Activated CD4-positive, alpha-beta T cell treated with anti-CD3 and anti-CD28 coated beads, Interleukin-10, Interleukin-2, amounts not matched to agents 100 ng/mL and 50 ng/mL, durations not matched to agents 16 hours and 8 hours (primary cell): ENCODE measurements around the gene SMIM7.
A peak's percentile ranks its signal among the peaks of the same experiment; 100 is the strongest.
"Not testable (repeated sequence)": the region's sequence is repeated elsewhere in the genome, so short reads cannot be mapped to it uniquely, and the experiment has no call there.

Experiments
- DNase-seq: peaks from one replicate; pipeline ENCODE4 v3.0.0-alpha.2; 2020

The SMIM7 gene

DNA sequence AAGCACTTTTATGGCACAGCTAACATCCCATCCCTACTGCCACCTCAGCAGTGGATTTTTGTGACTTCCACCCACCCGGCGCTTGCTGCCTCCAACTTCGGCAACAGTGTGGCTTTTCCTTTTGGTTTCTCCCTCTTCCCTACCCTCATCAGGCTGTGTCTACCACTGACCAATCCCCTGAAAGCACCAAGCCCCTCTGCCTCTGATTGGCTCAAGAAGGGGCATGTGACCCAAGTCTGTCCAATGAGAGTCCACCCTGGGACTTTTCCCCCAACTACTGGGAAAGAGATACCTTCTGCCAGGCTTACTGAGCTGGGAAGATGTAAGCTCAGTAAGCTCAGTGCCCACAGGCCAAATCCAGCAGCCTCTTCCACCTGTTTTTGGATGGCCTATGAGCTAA lies 5.8 kb downstream of the SMIM7 start:
- DNase-seq = peak; percentile 8

DNA sequence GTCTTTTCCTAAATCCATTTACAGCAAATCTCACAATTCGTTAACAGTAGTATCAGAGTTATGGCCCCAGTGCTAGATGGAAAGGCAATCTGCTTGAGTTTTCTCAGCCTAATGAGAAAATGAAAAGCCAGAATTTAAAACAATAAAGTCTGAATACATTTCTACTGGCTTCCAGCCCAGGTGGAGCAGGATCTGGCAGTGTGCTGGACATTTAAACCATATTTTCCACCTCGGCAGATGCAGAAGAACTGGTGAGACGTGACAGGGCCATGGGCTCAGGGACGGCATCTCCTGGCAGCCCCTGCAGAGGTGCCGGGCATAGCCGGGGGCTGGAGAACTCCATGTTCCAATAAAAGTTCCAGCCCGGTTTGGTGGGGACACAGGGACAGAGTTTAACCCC lies 7.1 kb downstream of the SMIM7 start:
- DNase-seq = no peak

DNA sequence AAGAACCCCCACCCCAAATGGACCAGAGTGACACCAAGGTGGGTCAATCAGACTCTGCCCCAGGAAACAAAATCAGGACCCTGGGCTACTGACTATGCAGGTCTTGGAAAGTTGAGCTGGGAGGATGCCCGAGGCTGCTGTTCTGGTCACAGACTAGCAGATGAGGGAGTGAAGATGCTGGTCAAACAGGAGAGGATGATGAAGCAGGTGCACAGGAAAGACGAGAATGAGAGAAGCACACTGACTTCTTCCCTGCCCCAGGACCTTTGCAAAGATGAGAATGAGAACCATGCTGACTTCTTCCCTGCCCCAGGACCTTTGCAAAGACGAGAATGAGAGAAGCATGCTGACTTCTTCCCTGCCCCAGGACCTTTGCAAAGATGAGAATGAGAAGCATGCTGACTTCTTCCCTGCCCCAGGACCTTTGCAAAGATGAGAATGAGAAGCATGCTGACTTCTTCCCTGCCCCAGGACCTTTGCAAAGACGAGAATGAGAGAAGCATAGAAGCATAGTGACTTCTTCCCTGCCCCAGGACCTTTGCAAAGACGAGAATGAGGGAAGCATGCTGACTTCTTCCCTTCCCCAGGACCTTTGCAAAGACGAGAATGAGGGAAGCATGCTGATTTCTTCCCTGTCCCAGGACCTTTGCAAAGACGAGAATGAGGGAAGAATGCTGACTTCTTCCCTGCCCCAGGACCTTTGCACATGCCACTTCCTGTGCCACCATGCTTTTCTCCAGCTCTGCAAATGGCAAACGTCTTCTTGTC lies 8.3 kb downstream of the SMIM7 start:
- not testable (repeated sequence) for DNase-seq

DNA sequence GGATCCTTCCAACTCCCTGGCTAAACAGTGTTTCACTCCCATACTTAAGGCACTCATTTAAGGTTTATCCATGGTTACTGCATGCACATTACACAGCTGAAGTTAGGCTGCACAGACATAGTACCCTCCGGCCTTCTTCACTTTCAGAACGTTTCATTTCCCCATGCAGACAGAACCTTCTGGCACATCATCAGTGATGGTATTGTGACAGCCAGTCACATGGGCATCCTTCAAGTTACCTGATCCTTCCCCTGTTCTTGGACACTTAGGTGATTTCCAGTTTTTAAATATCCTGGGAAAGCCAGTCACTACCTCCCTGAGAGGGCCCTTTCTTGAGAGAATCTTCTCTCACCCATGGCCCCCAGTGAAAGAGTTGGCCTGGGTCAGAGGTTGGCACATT lies 9.1 kb downstream of the SMIM7 start:
- no peak for DNase-seq

DNA sequence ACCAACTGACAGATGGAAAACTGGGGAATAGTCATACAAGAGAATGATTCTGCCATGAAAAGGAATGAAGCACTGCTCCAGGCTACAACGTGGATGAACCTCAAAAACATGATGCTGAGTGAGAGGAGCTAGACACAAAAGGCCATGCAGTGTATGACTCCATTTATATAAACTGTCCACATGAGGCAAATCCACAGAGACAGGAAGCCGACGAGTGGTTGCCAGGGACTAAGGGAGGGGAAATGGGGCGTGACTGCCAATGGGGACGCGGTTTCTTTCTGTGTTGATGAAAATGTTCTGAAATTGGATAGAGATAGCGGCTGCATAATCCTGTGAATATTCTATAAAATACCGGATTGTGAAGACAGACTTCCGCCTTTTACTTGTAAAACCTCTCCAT lies 10.2 kb downstream of the SMIM7 start:
- DNase-seq = no peak

DNA sequence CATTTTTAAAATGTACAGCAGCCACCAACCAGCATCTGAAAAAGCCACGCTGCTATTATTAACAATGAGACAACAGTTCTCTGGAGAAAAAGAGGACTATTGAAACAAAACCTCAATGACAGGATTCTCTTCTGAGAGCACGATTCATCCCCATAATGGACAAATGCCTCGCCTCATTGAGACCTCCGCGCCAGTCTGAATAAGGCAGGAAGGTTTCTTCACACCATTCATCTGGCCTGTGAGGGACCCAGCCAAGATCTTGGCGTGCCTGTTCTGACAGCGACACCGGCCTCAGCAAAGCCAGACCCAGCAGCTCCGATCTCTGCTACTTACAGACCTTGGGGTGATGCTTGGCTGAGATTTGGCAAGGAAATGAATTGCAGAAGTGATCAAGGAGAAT lies 14.8 kb downstream of the SMIM7 start:
- DNase-seq = no peak

DNA sequence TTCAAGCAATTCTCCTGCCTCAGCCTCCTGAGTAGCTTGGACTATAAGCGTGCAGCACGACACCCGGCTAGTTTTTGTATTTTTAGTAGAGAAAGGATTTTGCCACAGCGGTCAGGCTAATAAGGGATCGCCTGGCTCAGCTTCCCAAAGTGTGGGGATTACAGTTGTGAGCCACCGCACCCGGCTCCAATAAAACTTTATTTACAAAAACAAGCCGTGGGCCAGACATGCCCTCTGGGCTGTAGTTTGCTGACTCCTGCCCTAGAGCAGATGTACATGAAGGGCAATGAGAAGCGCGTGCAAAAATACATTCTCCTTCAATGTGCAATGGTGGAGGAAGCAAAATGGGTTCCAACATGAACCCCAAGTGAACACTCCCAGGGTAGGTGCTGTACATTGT lies 18.2 kb downstream of the SMIM7 start:
- DNase-seq = no peak

DNA sequence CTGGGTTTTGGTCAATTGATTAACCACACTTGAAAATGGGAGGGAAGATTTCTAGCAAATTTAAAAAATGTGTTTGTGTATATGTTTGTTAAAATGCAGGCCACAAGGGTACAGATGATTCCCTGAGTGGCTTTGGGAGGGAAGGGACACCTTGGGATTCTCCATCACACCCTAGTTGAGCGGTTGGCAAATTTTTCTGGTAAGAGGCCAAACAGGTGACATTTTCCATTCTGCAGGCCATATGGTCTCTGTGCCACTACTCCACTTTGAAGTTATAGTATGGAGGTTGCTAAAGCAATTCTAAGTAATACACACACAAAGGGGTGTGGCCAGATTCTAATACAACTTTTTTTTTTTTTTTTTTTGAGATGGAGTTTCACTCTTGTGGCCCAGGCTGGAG lies 19.0 kb downstream of the SMIM7 start:
- DNase-seq = no peak

DNA sequence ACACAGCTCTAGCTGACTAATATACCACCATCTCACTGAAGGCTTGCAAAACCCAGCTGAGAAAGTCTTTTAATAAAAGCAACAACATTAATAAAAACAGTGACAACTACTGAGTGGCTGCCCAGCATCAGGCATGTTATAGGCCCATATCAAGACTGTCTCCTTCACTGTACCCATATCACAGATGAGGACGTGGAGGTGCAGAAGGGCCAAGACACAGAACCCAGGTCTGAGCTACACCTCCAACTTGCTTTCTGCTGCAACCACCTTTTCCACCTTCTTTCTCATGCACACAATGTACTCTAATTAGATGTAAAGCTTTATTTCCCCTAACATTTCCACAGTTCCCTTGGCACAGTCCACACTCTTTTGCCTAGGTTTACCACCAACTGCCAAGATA lies 21.3 kb downstream of the SMIM7 start:
- no peak for DNase-seq

DNA sequence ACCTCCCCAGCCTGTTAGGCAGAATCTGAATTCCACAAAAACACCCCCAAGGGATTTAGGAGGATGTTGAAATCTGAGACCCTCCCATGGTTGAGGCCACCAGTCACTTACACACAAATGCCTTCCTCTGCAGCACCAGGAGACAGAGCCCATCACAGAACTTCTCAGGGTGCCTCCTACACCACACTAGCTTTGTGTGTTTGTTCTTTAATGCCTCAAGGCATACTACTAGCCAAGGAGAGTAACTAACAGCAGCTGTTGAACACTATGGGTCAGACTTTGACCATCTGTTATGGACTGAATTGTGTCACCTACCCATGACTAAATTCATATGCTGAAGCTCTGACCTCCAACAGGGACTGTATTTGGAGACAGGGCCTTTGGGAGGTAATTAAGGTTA lies 22.4 kb downstream of the SMIM7 start:
- DNase-seq = no peak

DNA sequence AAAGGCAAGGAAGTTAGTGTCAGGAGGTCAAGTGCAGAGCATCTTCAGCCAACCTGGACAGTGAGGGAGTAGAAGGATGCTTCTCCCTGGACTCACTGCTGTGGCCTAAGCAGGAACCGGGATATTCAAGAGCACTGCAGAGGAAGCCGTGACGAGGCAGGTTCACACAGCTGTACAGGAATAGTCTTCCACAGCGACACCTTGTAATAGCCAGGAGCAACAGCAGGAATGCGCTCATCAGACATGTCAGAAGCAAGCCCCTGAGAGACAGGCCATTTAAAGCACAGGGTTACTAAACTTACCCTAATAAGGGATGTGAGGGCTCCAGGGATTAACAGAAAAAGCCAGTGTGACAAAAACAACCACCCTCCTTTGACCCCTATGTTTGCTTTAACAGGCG lies 28.5 kb downstream of the SMIM7 start:
- DNase-seq = no peak

DNA sequence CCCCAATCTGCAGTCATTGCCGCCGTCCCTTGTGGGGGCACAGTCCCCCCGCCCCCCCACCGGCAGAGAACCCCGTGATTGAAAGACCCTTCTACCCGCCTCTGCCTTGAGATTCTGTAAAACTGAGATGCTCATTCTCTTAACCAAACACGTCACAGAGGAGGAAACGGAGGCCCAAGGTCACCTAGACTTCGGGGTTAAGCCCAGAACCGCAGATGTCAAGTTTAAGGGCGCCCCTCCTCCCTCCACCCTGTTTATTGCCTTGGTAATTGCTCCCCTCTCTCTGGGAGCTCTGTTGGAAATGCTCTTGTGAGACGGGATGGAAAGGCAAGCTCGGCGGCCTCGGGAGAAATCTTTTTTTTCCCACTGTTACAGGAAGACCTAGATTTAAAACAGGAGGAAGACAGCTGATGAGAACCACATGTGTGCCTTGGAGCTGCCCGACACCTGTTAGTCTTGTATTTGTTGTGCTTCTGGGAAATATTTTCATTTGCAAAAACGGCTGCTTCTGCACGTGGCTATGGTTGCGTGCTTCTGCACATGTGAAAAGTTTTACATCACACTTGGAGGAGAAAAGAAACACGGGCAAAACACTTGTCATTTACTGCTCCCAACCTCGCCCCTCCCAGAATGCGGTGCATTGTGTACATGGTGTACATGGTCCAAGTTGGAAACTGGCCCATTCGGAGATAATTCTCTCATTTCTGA lies 30.8 kb downstream of the SMIM7 start:
- peak; percentile 42 for DNase-seq

DNA sequence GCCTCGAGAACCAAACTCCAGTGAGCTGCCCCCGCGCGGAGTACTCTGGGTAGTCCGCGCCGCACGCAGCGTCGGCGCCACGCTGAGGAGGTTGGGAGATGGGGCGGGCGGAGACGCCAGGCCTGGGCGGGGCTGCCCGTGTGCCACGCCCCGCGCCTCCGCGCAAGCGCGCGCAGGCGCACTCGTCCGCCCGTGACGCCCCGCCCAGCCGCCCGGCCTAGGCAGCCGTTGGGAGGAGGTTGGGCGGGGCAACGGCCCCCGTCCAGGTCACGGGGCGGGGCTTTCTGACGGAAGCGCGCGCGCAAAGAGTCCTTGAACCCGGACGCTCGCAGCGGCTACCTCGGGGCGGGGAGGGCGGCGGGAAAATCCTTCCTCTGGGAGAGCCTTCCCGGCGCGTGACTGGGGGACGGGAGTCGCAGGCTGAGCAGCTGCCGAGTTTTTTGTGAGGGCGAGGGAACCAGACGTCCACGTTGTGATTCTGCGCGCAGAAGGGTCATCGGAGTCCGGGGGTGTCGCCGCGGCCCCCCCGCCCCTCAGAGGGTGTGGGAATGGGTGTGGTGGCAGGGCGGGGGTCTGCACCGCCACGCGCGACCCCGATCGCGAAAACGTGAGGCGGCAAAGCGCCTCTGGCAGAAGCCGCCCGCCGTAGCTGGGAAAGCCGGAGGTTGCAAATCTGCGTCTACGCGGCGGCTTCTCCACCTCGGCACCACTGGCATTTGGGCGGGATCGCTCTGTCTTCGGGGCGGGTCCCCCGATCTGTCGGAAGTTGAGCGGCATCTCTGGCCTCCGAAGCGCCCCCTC lies 31.6 kb downstream of the SMIM7 start, which contains the start of gene MED26:
MED26 (minus strand) TSS at position 22 of the 801 bp plus-strand sequence. CDS start 261 bp downstream, outside the sequence.
- peak; percentile 97 for DNase-seq

DNA sequence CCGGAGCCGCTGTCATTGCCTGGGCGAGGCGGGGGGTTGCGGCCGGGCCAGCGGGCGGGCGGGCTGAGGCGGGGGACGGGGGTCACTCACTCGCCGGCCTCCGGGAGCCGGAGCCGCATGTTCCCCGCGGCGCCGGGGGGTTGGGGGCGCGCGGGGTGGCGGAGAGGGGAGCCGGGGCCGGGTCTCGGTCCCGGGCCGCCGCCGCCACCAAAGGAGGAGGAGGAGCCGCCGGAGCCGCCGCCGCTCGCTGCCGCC lies 32.1 kb downstream of the SMIM7 start:
- no peak for DNase-seq

DNA sequence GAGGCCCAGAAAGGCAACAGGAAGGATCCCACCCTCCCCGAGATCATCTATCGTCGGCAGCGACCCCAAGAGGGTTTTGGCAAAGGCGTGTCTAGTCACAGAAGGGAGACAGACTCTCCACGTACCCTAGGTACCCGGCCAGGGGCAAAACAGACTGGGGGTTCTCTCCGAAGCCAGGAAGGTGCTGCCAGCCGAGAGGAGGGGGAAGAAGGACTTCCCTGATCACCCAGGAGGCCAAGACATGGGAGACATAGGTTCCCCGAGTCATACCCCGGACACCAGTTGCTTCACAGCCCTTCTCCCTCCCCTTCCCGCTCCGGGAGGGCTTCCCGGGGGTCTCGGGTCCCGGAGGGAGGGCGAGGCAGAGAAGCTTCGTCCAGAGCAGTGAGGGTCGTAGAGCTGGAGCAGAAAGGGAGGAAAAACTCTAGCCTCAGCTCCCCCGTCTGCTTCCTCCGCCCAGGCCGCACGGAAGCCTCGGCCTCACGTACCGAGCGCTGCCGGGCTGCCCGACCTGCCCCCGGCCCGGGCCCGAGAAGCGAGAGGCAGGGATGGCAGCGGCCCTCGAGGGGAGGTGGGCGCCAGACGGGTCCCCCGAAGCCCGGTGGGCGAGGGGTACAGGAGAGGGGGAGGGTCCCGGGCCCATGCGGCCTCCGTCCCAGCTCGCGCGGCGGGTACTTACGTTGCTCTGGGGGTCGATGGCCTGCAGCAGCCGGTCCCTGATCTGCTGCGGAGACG lies 32.6 kb downstream of the SMIM7 start:
- DNase-seq = peak; percentile 17

DNA sequence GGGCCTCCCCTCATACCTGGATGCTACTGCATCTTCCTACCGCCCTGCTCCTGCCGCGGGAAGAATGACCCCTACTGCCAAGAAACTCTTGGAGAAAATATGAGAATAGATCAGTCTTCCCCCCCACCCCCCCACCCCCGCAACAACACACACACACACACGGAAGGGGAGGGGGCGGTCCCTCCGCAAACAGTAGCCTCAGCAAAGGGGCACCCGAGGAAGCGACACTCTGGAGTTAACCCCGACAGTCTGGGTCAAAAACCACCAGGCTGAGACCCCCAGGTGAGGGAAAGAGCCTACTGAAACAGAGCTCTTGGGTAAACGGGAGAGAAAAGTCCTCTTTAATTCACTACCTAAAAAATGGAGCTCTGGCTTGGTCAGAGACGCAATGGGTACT lies 33.1 kb downstream of the SMIM7 start:
- no peak for DNase-seq

DNA sequence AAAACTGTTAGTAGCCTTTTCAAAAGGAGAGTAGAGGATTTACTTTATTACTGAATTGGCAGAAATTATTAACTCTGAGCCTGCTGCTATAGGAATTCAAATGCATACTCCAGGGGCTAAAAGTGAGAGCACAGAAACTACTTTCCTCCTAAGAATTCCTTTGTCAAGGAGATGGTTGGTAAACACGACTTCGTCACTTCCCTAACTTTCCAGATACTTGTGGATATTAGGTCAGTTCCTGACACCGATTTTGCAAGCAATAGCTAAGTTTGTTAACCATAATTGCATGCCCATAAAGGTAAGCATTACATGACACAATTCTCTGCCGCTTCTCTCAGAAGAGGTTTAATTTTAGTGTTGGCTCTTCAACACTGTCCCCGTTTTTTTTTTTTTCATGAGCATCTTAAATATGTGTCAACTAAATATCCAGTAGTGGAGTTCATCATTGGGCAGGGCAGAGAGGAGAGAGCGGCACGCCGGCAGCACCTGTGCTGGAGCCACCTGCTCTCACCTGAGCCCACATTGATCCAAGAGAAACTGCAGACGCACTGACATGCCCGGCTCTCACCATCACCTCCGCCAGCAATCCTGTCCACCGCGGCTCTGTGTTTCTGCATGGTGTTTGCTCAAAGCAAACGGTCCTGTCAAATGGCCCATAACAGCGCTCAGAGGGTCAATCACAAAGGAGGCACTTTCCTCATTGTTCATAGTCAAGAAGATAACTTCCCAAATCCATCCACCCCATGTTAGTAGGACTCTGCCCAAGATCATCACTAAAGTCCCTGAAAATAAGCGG lies 34.6 kb downstream of the SMIM7 start:
- DNase-seq = no peak

DNA sequence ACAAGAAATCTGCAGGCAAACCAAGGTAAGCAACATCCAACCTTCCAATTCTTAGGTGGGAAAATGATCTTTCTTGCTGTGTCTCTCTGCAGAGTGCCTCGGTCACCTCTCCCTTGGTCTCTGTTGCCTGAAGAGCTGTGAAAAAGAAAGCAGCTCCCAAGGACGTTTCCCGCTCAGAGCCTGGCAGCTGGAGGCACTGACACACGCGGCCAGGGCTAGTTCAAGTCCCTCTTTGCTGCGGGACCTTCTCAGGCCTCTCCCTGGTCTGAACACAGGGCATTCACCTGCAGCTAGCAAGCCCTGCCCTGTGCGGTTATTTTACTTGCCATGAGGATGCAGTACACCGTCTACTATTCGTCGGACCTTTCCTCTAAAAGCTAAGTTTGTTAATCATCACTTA lies 35.7 kb downstream of the SMIM7 start:
- no peak for DNase-seq

DNA sequence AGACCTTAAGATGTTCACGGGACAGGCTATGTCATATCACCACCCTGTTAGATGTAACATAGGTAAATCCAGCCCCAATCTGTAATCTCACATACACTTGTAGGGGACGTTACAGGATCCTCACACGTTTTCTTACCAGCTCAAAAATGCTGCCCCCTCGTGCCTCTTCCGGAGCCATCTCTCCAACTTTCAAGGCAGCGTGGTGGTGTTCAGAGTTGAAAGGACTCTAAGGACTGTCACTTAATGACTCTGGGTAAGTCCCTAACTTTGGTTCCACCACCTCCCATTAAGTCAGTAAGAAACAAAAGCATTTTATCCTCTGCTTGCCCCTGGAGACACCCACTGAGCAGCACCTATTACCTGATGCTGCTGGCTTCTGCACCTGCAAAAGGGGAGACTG lies 36.4 kb downstream of the SMIM7 start:
- DNase-seq = no peak

DNA sequence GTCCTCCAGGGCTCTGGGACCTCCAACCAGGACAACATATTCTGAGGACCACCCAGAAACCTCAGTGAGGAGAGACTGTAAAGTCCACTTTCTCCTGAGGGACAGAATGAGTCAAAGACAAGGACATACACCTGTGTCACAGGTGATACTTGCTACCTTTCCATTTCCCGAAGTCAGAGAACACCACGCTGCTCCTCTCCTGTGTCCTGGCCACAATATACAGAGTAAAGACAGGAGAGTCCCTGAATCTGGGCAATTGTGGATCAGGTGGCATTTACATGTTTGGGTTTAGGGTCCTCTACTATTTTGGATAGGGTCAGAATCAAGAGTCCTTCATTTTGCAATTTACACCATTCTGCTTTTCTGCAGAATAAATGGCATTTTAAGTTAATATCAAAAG lies 36.9 kb downstream of the SMIM7 start:
- no peak for DNase-seq

DNA sequence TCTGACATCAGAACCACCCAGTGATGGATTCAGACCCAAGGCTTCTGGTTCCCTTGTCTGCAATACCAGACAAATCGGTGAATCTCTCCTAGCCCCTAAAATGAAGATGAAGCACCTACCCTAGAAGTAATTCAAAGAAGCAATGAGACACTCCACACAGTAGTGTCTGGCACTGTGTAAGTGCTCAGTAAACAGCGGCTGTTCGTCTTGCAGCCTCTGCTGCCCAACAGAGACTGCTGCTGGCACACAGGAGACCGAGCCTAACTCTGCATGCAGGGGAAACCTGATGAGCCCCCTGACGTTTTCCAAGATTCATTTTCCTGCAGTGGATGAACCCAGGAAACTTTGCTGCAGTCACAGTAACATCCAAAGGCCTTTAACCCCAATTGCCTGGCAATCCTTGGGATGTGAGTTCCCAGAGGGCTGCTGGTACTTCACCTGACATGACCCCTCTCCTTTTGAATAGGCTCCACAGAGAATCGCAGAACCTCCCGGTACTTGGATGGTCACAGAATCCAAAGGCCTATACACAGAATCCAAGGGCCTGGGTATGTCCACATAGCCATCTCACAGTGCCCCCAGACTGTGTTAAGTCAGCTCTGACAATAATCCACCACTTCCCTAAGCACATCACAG lies 38.7 kb downstream of the SMIM7 start:
- no peak for DNase-seq

DNA sequence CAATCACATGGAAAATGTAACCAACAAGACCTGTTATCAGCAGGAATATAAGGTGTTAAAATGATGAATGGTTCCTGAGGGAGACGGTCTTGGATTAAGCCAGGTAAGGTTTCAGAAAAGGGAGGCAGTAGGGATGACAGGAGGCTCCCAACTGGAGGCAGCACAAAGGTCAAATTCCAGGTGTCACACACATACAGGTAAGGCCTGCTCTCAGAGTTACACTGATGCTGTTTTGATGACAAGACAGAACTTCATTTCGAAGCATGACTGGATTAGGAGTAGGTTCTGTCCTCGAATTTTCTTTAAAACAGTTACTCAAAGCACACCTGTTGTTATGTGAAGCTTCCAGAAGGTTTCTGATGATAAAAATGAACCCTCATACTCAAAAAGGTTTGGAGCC lies 39.4 kb downstream of the SMIM7 start:
- no peak for DNase-seq
